ENCODE results near the gene CMTM5.

GRCh38 chr14:23380976-23381375, 4.1 kb downstream of the CMTM5 start:
- TF ChIP-seq CTCF (IDR thresholded peaks at IDR 0.05; ENCODE audit: low read depth, low read length, poor library complexity, severe bottlenecking): no peak
- TF ChIP-seq EZH2phosphoT487 (IDR thresholded peaks at IDR 0.05; ENCODE audit: borderline replicate concordance, low read length): no peak

Data from DOHH2 (cell line).